ENCODE results near the gene TMEM151A.

Gene TMEM151A

DNA sequence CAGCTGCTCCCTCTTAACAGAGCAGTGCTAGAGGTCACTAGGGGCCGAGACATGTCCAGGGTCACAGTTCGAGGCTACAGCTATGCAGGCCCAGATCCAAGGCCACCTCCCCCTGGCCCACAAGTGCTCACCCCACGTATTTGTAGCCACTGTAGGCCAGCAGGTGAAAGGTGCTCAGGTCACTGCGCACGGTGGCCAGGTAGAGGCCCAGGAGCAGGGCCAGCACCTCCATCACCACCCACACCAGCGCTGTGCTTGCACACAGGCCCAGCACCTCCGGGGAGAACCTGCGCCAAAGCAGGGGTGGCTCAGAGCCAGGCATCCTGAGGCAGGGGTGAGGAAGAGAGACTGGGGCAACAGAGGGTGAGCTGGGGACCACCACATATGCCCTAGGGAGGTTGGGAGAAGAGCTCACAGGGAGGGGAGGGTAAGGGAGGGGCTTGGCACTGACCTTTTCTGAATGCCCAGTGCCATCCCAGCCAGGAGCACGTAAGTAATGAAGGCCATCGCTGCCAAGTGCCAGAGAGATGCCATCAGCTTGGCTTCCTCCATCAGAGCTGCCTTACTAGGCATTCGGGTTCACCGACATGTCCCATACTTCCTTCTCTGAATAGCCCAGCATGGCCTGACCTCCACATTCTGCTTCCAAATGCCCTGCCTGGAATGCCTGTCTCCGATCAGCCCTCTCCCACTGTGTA lies 6.3 kb upstream of the TMEM151A start:
- no peak for TF ChIP-seq EZH2phosphoT487 (IDR thresholded peaks at IDR 0.05; ENCODE audit: borderline replicate concordance)
- TF ChIP-seq, protein P1, sequence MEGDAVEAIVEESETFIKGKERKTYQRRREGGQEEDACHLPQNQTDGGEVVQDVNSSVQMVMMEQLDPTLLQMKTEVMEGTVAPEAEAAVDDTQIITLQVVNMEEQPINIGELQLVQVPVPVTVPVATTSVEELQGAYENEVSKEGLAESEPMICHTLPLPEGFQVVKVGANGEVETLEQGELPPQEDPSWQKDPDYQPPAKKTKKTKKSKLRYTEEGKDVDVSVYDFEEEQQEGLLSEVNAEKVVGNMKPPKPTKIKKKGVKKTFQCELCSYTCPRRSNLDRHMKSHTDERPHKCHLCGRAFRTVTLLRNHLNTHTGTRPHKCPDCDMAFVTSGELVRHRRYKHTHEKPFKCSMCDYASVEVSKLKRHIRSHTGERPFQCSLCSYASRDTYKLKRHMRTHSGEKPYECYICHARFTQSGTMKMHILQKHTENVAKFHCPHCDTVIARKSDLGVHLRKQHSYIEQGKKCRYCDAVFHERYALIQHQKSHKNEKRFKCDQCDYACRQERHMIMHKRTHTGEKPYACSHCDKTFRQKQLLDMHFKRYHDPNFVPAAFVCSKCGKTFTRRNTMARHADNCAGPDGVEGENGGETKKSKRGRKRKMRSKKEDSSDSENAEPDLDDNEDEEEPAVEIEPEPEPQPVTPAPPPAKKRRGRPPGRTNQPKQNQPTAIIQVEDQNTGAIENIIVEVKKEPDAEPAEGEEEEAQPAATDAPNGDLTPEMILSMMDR (conservative IDR thresholded peaks at IDR 0.05; ENCODE audit: low read length): no peak
- Histone ChIP-seq H3K9me2 (replicated peaks; ENCODE audit: low read depth, low read length) (no peaks in the 10 kb centered on the region), H3K4me2 (ENCODE audit: low read depth, low read length, poor library complexity, severe bottlenecking) (no peak overlapping the region), H3K9me3 (ENCODE audit: insufficient read depth, low read depth, low read length) (no peaks in the 10 kb centered on the region), H3K36me3 (ENCODE audit: insufficient read depth, low read length) (no peaks in the 10 kb centered on the region), H4K20me1 (ENCODE audit: insufficient read depth, low read length, poor library complexity, severe bottlenecking) (no peaks in the 10 kb centered on the region), H3K4me3 (ENCODE audit: low read length, poor library complexity, severe bottlenecking) (no peak overlapping the region), H2AFZ (ENCODE audit: low read length) (no peak overlapping the region), H3K27me3 (ENCODE audit: insufficient read depth, low read length, poor library complexity, severe bottlenecking) (no peaks in the 10 kb centered on the region), H3K9ac (ENCODE audit: low read depth, low read length, poor library complexity, severe bottlenecking) (no peak overlapping the region), H3K4me1 (ENCODE audit: insufficient read depth, low read length, poor library complexity, severe bottlenecking) (peaks cover 26% of the 10 kb centered on the region), H3K79me2 (ENCODE audit: insufficient read depth, low read length) (peaks cover 14% of the 10 kb centered on the region), H3F3A (ENCODE audit: low read depth) (no peaks in the 10 kb centered on the region)

DNA sequence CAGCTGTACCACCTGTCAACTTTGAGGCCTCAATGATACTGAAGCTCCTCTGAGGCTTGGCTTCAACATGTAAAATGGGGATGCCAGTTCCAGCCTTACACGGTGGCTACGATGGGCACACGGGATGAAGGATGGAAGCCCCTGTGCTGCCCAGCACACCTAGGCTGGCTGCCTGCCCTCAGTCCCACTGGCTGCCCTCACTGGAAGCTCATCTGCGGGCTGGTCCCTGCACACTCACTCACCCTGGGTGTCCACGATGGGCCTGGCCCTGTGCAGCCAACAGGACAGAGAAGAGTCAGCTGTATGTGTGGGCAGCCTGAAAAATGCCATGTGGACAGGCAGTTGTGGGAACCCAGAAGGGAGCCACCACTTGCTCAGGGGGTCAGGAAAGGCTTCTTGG lies 5.0 kb upstream of the TMEM151A start:
- Histone ChIP-seq H3K36me3 (ENCODE audit: insufficient read depth, low read length) (no peaks in the 10 kb centered on the region), H3K27me3 (ENCODE audit: insufficient read depth, low read length, poor library complexity, severe bottlenecking) (no peaks in the 10 kb centered on the region), H4K20me1 (ENCODE audit: insufficient read depth, low read length, poor library complexity, severe bottlenecking) (no peaks in the 10 kb centered on the region), H3K9ac (ENCODE audit: low read depth, low read length, poor library complexity, severe bottlenecking) (peak overlapping the region; percentile 93), H3K4me2 (ENCODE audit: low read depth, low read length, poor library complexity, severe bottlenecking) (no peak overlapping the region), H2AFZ (ENCODE audit: low read length) (no peak overlapping the region), H3K4me1 (ENCODE audit: insufficient read depth, low read length, poor library complexity, severe bottlenecking) (peaks cover 26% of the 10 kb centered on the region), H3K9me3 (ENCODE audit: insufficient read depth, low read depth, low read length) (no peaks in the 10 kb centered on the region), H3F3A (ENCODE audit: low read depth) (no peaks in the 10 kb centered on the region), H3K9me2 (replicated peaks; ENCODE audit: low read depth, low read length) (no peaks in the 10 kb centered on the region), H3K79me2 (ENCODE audit: insufficient read depth, low read length) (peaks cover 14% of the 10 kb centered on the region), H3K4me3 (ENCODE audit: low read length, poor library complexity, severe bottlenecking) (no peak overlapping the region)
- TF ChIP-seq EZH2phosphoT487 (IDR thresholded peaks at IDR 0.05; ENCODE audit: borderline replicate concordance): no peak
- TF ChIP-seq, protein P1 (conservative IDR thresholded peaks at IDR 0.05; ENCODE audit: low read length): no peak

DNA sequence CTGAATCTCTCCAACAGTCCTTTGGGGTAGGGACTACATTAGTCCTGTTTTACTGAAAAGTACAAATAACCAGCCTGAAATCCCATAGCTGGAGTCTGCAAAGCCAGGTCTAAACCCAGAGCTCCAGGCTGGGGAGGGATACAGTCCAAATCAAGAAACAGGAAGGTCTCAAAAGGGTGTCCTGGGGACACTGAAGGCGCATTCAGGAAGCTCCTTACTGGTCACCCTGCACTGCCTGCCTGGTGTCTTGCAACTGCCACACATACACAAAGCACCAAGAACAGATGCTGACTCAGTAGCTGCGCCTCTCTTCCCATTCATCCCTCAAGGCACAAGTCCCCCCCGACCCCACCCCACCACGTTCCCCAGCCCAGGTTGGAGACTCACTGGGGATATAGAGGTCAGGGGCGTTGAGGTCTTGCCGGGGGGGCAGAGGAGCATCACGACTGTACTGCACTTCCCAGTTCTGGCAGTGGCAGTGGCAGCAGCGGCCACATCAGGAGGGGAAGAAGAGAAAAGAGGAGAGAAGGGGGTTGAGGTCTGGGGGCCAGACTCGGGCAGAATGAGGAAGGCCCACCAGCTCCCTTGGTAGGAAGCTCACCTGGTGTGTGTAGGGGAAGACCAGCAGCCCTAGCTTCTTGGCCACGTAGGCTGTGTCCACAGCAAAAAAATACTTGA lies 4.3 kb upstream of the TMEM151A start:
- Histone ChIP-seq H3K9me2 (replicated peaks; ENCODE audit: low read depth, low read length) (no peaks in the 10 kb centered on the region), H3F3A (ENCODE audit: low read depth) (no peaks in the 10 kb centered on the region), H2AFZ (ENCODE audit: low read length) (no peak overlapping the region), H3K4me2 (ENCODE audit: low read depth, low read length, poor library complexity, severe bottlenecking) (peak overlapping the region; percentile 86), H3K9ac (ENCODE audit: low read depth, low read length, poor library complexity, severe bottlenecking) (peak overlapping the region; percentile 93), H3K36me3 (ENCODE audit: insufficient read depth, low read length) (no peaks in the 10 kb centered on the region), H3K27me3 (ENCODE audit: insufficient read depth, low read length, poor library complexity, severe bottlenecking) (no peaks in the 10 kb centered on the region), H4K20me1 (ENCODE audit: insufficient read depth, low read length, poor library complexity, severe bottlenecking) (no peaks in the 10 kb centered on the region), H3K9me3 (ENCODE audit: insufficient read depth, low read depth, low read length) (no peaks in the 10 kb centered on the region), H3K79me2 (ENCODE audit: insufficient read depth, low read length) (peaks cover 14% of the 10 kb centered on the region), H3K4me1 (ENCODE audit: insufficient read depth, low read length, poor library complexity, severe bottlenecking) (peaks cover 26% of the 10 kb centered on the region), H3K4me3 (ENCODE audit: low read length, poor library complexity, severe bottlenecking) (peak overlapping the region; percentile 95)
- no peak for TF ChIP-seq EZH2phosphoT487 (IDR thresholded peaks at IDR 0.05; ENCODE audit: borderline replicate concordance)
- TF ChIP-seq, protein P1 (conservative IDR thresholded peaks at IDR 0.05; ENCODE audit: low read length): no peak
